GM23338 (cell line): ENCODE measurements around the gene GSTM2. TPM values are rescaled to one million over a fixed set of nuclear protein-coding genes. Genes with fewer than 3 reads are reported as not detected.
"Not testable (repeated sequence)": the region's sequence is repeated elsewhere in the genome, so short reads cannot be mapped to it uniquely, and the experiment has no call there.

Experiments used
- ATAC-seq: fragments of 200-7000 bp; cut with Tn5 transposase; 3 replicates; pipeline ENCODE4 v1.9.1; 2020
- DNase-seq: peaks from one replicate; pipeline ENCODE4 v3.0.0-alpha.2; 2015; ENCODE audit warnings: low spot score
- H2AFZ ChIP-seq: fragments of 200-600 bp; sonication (generic); 2 replicates; pipeline ENCODE4 v1.8.0; 2016; ENCODE audit warnings: antibody characterized with exemption, mild to moderate bottlenecking, moderate library complexity
- H3F3A ChIP-seq: fragments of 200-600 bp; sonication (generic); replicated peaks from 2 replicates; pipeline ENCODE4 v1.8.0; 2017; ENCODE audit warnings: antibody characterized with exemption, mixed run types, low read depth
- H3K27ac ChIP-seq: fragments of 200-600 bp; sonication (generic); 2 replicates; pipeline ENCODE4 v1.6.1; 2016; ENCODE audit warnings: low read depth
- H3K27me3 ChIP-seq: fragments of 200-600 bp; sonication (generic); 2 replicates; pipeline ENCODE4 v1.8.0; 2016; ENCODE audit warnings: mild to moderate bottlenecking, mixed run types, moderate library complexity; ENCODE audit not compliant: insufficient read depth
- H3K36me3 ChIP-seq: fragments of 200-600 bp; sonication (generic); 2 replicates; pipeline ENCODE4 v1.8.0; 2016; ENCODE audit warnings: mild to moderate bottlenecking; ENCODE audit not compliant: insufficient read depth
- H3K4me1 ChIP-seq: fragments of 200-600 bp; sonication (generic); 2 replicates; pipeline ENCODE4 v1.8.0; 2016; ENCODE audit warnings: mild to moderate bottlenecking, moderate library complexity; ENCODE audit not compliant: insufficient read depth
- H3K4me2 ChIP-seq: fragments of 200-600 bp; sonication (generic); 2 replicates; pipeline ENCODE4 v1.7.1; 2017; ENCODE audit warnings: mixed run types
- H3K4me3 ChIP-seq: fragments of 200-600 bp; sonication (generic); 2 replicates; pipeline ENCODE4 v1.6.1; 2016; ENCODE audit warnings: mixed run types
- H3K79me2 ChIP-seq: fragments of 200-600 bp; sonication (generic); replicated peaks from 2 replicates; pipeline ENCODE4 v1.8.0; 2017; ENCODE audit warnings: mild to moderate bottlenecking; ENCODE audit not compliant: insufficient read depth
- H3K9me2 ChIP-seq: fragments of 200-600 bp; sonication (generic); 2 replicates; pipeline ENCODE4 v1.8.0; 2017; ENCODE audit not compliant: insufficient read depth
- H4K20me1 ChIP-seq: fragments of 200-600 bp; sonication (generic); replicated peaks from 2 replicates; pipeline ENCODE4 v1.8.0; 2017; ENCODE audit warnings: mild to moderate bottlenecking; ENCODE audit not compliant: insufficient read depth
- H3K27ac Mint-ChIP-seq: 2 replicates; pipeline ENCODE4 v1.8.0; 2020; ENCODE audit warnings: inconsistent platforms, mild to moderate bottlenecking, moderate library complexity, mixed read lengths
- H3K27me3 Mint-ChIP-seq: 3 replicates; pipeline ENCODE4 v1.8.0; 2022; ENCODE audit warnings: low read depth, mild to moderate bottlenecking, moderate library complexity, mixed read lengths, inconsistent platforms; ENCODE audit not compliant: insufficient read depth, poor library complexity
- H3K36me3 Mint-ChIP-seq: 3 replicates; pipeline ENCODE4 v1.8.0; 2021; ENCODE audit warnings: low read depth, mild to moderate bottlenecking, inconsistent platforms, moderate library complexity, mixed read lengths
- H3K4me1 Mint-ChIP-seq: 3 replicates; pipeline ENCODE4 v1.8.0; 2020; ENCODE audit warnings: mild to moderate bottlenecking, inconsistent platforms, mixed read lengths
- H3K4me3 Mint-ChIP-seq: 3 replicates; pipeline ENCODE4 v1.8.0; 2021; ENCODE audit warnings: moderate library complexity, mild to moderate bottlenecking, inconsistent platforms, mixed read lengths
- H3K9me3 Mint-ChIP-seq: 3 replicates; pipeline ENCODE4 v1.8.0; 2020; ENCODE audit warnings: moderate library complexity, mild to moderate bottlenecking, inconsistent platforms, mixed read lengths
- EZH2 ChIP-seq: fragments of 200-600 bp; sonication (generic); IDR thresholded peaks from one replicate; pipeline ENCODE4 v1.8.0; 2017; ENCODE audit warnings: antibody characterized with exemption, mild to moderate bottlenecking, low read depth; ENCODE audit not compliant: unreplicated experiment
- REST ChIP-seq: IDR thresholded peaks from one replicate; pipeline ENCODE4 v1.6.1; 2018; ENCODE audit warnings: antibody characterized with exemption; ENCODE audit not compliant: unreplicated experiment
- ZNF462 ChIP-seq: fragments of 250-450 bp; sonication (Bioruptor Pico); IDR thresholded peaks from 2 replicates; pipeline ENCODE4 v1.5.0; 2020; ENCODE audit warnings: mild to moderate bottlenecking, moderate library complexity
- polyA plus RNA-seq: library from polyadenylated mRNA; unstranded; fragments of >200 nt; fragmentation: Nextera tagmentation; extraction: Ambion mirVana; gene quantifications from 2 replicates; pipeline ENCODE4 v1.2.1, GENCODE V29; 2016
- total RNA-seq: library from RNA; depleted of rRNA; stranded (reverse); fragments of >200 nt; shearing (Covaris generic); gene quantifications from 2 replicates; pipeline ENCODE4 v1.2.3, GENCODE V29; 2014

The GSTM2 gene
- total and polyA plus RNA-seq, 2 experiments from 2014 or later = 8.9 to 16.0 TPM

GRCh38 chr1:109691759-109692158 is 23.9 kb downstream of the GSTM2 start (continued):
- TF ChIP-seq REST (no peak), ZNF462 (CRISPR knock-in tag) (no peak), EZH2 (no peak)

GRCh38 chr1:109694400-109694799 is 26.5 kb downstream of the GSTM2 start:
- not testable (repeated sequence) for H3K4me3 Mint-ChIP-seq, H3K27ac Mint-ChIP-seq, H3K4me1 Mint-ChIP-seq

GRCh38 chr1:109695138-109695537 is 27.3 kb downstream of the GSTM2 start:
- not testable (repeated sequence) for H3K27me3 ChIP-seq, H3F3A ChIP-seq, H3K4me3 ChIP-seq, H3K27me3 Mint-ChIP-seq, H3K4me3 Mint-ChIP-seq, H3K27ac ChIP-seq, ATAC-seq, H3K4me1 Mint-ChIP-seq, DNase-seq, H3K9me3 Mint-ChIP-seq, H3K9me2 ChIP-seq, H3K79me2 ChIP-seq, H3K4me2 ChIP-seq, H2AFZ ChIP-seq, H3K36me3 Mint-ChIP-seq, H3K27ac Mint-ChIP-seq, H3K4me1 ChIP-seq, H3K36me3 ChIP-seq, H4K20me1 ChIP-seq

More at GRCh38 chr1:109694400-109694799, 26.5 kb downstream of the GSTM2 start:
- not testable (repeated sequence) for H3K4me3 ChIP-seq, ATAC-seq, H3K4me1 ChIP-seq, H3K9me3 Mint-ChIP-seq, H2AFZ ChIP-seq, H3K36me3 Mint-ChIP-seq, H4K20me1 ChIP-seq, H3K36me3 ChIP-seq, H3K9me2 ChIP-seq, H3K27me3 ChIP-seq, H3K27me3 Mint-ChIP-seq, DNase-seq, H3K4me2 ChIP-seq, H3K27ac ChIP-seq, H3F3A ChIP-seq, H3K79me2 ChIP-seq
